ENCODE results near the gene LRP2. TPM values are rescaled to one million over a fixed set of nuclear protein-coding genes. Genes with fewer than 3 reads are reported as not detected.
"Not testable (repeated sequence)": the region's sequence is repeated elsewhere in the genome, so short reads cannot be mapped to it uniquely, and the experiment has no call there.

The LRP2 gene
- total RNA-seq = 0.91 TPM

GRCh38 chr2:169362118-169362893 lies at the start of gene LRP2:
TSS of gene LRP2 (minus strand) at chr2:169362534. CDS start at chr2:169362399, 135 bp downstream.
- DNase-seq (ENCODE audit: low spot score) = peak; percentile 54
- ATAC-seq = peak; percentile 51

DNA sequence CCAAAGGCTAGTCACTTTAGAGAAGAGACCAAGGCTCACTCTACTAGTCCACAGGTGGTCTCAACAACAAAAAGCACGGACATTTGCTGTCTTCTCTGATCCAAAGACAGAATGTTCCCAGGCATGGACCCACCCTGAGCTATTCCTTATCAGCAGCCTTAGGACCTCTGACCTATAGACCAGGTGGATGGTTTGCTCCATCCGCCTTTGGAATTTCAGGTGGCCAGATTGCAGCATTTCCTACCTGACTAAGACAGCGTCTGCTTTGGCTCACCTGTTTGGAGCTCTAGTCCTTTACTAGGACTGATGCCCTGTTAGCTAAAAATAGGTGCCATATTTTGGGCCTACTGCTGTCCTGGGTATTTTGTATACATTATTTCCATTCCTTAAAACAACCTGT lies 44.6 kb upstream of the LRP2 start:
- ATAC-seq = no peak
- no peak for DNase-seq (ENCODE audit: low spot score)

GRCh38 chr2:169399491-169399890 lies 37.2 kb upstream of the LRP2 start:
- DNase-seq (ENCODE audit: low spot score); ATAC-seq: not testable (repeated sequence)

GRCh38 chr2:169397697-169398096 lies 35.4 kb upstream of the LRP2 start:
- DNase-seq (ENCODE audit: low spot score) = no peak
- ATAC-seq = peak; percentile 88

- DNase-seq (ENCODE audit: low spot score) = no peak
- no peak for ATAC-seq
Observed at GRCh38 chr2:169395821-169396374, 33.6 kb upstream of the LRP2 start.

DNA sequence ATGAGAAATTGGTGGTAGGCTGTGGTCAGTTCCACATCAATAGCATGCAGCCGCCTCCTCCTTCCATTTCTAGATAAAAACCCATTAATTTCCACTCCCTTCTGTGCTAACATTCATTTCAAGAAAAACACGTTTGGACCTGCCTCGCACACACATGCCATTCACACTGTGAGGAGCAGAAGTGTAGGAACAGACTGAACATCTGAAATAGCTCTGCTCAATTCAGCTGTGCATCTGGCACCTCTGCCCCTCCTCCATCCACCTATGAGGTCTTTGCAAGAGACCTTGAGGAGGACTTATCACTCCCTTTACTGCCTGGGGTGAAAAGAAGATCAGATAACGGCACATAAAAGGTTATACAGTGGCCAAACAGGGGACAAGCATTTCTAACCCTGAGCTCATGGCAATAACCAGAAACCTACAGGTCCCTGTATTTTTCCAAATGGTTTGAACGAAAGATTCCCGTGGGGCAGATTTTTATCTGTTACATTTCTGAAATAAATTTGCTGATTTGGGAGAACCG lies 30.8 kb upstream of the LRP2 start:
- no peak for ATAC-seq
- no peak for DNase-seq (ENCODE audit: low spot score)

DNA sequence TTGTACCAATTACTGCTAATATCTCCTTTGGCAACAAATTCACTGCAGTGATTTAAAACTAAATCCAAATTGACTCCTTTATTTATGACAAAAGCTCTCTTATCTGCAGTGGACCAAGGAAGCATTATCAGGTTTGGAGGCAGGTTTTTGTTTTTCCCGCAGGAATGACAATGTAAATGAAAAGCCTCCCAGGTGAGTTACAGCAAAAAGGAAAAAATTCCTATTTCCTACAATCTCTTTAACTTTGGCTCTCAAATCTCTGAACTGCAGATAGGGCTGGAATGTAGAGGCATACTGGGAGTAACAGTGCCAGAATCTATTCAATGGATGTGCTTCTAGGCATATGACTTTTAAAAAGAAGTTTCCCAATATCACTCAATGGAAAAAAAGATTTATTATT lies 28.9 kb upstream of the LRP2 start:
- ATAC-seq = no peak
- no peak for DNase-seq (ENCODE audit: low spot score)

DNA sequence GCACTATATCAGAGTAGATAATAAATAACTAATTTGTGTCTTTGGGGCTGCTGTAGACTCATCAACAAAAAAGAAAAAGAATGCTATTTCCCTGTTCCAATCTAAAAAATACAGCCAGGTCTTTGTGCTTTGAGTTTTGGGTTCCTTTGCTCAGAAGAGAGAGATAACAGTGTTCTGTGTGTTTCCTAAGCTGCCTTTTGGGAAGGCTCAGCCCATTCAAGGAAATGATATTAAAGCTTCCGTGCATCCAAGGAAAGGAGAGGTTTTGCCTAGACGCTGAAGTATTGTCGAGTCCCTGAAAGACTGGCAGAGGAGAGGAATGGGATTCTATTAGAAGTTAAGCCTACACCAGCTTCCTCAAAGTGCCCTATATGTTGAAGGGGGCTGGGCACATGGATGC lies 25.8 kb upstream of the LRP2 start:
- ATAC-seq (no peak), DNase-seq (ENCODE audit: low spot score) (no peak)

DNA sequence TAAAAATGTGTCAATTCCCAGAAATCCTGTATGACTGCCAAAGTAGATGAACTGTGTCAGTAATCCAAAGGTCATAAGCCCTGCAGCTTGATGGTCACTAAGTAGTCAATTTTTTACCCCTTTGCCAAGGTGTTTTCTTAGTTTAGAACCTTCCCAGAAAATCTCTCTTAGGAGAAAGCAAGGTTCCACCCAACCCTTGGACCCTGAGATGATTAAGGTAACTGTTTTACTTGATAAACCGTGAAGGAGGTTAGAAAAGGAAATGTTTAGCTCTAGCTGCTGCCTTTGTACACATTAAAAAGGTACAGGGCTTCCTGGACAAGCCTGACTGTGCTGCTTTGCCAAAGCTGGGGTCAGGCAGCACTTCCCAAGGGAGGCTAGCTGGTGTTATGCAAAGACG lies 24.4 kb upstream of the LRP2 start:
- ATAC-seq (peak; percentile 96), DNase-seq (ENCODE audit: low spot score) (peak; percentile 70)

DNA sequence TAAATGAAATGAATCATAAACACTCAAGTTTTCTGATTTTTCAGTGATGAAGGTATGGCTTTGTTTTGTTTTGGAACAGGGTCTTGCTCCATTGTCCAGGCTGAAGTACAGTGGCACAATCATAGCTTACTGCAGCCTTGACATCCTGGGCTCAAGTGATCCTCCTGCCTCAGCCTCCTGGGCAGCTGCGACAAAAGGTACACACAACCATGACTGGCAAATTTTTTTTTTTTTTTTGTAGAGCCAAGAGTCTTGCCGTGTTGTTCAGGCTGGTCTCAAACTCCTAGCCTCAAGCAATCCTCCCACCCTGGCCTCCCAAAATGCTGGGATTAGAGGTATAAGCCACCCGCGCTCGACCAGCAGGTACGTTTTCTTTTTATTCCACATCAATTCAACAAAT lies 22.5 kb upstream of the LRP2 start:
- ATAC-seq = no peak
- DNase-seq (ENCODE audit: low spot score) = no peak

DNA sequence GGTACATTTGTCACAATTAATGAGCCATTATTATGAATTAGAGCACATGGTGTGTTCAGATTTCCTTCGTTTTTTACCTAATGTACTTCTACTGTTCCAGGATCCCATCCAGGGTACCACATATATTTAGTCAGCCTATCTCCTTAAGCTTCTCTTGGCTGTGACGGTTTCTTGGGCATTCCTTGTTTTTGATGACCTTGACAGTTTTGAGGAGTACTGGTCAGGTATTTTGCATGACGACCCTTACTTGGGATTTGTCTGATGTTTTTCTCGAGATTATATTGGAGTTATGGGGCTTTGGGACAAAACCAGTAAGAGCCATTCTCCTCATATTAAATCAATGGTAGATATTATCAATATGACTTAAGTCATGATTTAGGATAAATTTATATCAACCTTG lies 10.2 kb upstream of the LRP2 start:
- no peak for DNase-seq (ENCODE audit: low spot score)
- ATAC-seq = no peak

DNA sequence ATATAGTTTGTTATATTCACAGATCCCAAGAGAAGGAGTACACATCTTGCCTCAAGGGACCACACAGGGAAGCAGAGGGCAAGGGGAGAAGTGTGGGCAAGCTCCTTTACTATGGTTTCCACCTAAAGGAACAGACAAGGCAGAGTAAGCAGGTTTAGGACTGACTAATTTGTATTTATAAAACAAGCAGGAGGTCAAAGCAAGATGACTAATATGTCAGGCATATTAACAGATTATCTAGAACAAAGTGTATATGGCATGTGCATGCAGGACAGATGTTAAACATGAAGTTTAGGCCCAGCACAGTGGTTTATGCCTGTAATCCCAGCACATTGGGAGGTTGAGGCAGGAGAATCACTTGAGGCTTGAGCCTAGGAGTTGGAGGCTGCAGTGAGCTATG lies 3.7 kb upstream of the LRP2 start:
- no peak for DNase-seq (ENCODE audit: low spot score)
- ATAC-seq = no peak

DNA sequence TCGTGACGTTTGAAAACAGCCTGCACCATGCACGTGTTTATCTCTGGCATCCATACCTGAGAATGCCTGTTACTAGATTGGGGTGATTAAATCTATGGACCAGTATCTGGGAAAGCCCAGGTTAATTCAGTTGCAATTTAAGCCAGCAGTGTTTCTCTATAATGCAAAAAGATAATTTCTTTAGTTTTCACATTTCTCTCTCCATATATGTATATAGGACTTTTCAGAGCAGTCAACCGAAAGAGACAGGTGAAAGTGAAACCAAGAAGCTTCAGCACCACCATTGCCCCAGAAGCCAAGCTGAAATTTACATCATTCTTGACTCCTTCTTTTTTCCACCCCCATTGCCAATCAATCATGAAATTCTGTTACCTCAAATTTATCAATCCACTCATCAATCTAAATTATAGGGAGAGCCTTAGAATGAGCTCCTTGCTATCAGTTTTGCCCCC lies 2.7 kb upstream of the LRP2 start:
- DNase-seq (ENCODE audit: low spot score) (no peak), ATAC-seq (peak; percentile 2)

- DNase-seq (ENCODE audit: low spot score) = peak; percentile 53
- ATAC-seq = peak; percentile 17
Observed at GRCh38 chr2:169363560-169364150, 1.3 kb upstream of the LRP2 start.

GRCh38 chr2:169362894-169363559 lies 693 bp upstream of the LRP2 start:
- DNase-seq (ENCODE audit: low spot score) (no peak), ATAC-seq (no peak)

DNA sequence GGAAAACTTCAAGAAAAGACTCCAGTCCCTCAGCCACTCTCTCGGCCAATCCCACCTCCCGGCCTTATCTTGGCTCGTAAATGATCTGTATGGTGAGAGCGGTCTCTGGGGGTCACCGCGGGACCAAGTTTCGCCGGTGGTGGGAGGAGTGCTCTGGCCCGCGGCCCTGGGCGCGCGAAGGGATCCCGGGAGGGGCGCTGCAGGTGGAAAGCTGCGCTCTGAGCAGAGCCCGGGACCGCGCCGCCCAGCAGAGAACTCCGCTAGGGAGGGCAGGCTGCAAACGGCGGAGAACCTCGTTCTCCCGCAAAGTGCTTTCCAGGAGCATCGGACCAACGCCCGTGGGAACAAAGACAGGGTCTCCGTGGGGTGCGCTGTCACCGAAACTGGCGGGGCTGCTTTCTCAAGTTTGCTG lies 622 bp downstream of the LRP2 start:
- ATAC-seq (peak; percentile 45), DNase-seq (ENCODE audit: low spot score) (peak; percentile 45)

DNA sequence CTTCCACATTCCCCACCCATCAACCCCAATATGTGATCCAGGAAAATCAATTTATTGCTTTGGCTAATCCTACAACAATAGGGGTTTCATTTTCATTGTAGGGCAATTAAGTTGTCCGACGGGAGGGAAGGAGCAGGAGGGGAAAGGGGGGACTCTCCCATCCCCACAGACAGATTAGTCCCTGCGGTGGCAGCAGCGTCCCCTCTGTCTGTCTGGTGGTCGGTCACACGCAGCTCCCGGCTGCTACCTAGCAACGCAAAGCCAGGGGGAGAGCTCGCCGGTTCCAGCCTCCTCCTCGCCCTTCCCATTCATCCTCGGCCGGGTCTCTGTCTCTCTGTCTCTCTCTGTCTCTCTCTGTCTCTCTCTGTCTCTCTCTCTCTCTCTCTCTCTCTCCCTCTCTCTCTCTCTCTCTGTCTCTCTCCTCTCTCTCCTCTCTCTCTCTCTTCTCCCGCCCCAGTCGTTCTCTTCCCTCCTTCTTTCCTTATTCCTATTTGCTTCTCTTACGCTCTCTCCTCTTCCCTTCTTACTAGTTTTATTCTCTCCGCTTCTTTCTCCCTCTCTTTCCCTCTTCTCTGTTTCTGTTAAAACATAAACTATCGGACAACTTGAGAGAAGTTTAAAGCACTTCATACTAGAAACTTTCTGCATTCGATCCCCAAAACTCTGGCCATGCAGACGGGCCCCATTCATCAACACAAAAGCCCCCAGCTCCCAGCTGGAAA lies 1.2 kb downstream of the LRP2 start:
- ATAC-seq (no peak), DNase-seq (ENCODE audit: low spot score) (no peak)

DNA sequence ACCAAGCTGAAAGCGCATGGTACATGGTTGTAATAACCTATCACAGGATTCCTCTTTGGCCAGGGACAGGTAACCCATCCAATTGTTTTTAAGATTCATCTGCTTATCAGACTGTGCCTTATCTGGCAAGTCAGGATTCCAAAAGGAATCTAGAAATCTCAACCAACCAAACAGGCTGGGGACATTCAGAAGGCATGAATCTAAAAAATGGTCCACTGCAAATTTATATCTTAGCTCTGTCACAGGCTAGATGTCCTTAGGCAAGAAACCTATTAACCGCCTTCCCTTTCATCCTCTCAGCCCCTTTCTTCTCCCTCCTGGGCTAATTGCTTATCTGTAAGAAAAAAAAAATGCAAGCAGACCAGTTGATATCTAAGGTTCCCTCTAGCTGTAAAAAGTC lies 4.3 kb downstream of the LRP2 start:
- DNase-seq (ENCODE audit: low spot score) (no peak), ATAC-seq (no peak)

DNA sequence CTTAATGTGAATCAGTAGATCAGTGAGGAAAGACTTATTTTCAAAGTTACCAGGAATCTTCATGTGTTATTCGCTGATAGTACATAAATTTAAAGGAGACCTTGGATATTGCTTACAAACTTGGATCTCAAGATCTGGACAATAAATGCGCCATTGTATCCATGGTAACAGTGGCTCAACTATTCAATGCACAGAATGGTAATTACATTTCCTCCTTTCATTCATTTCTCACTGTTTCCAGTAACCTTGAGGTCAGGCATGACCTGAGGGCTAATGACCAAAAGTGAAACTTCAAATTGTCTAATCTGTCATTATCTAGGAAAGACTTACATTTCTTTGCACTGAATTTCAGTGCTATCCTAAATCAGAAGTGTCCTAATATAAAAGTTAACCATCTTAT lies 8.1 kb downstream of the LRP2 start:
- ATAC-seq = no peak
- no peak for DNase-seq (ENCODE audit: low spot score)

DNA sequence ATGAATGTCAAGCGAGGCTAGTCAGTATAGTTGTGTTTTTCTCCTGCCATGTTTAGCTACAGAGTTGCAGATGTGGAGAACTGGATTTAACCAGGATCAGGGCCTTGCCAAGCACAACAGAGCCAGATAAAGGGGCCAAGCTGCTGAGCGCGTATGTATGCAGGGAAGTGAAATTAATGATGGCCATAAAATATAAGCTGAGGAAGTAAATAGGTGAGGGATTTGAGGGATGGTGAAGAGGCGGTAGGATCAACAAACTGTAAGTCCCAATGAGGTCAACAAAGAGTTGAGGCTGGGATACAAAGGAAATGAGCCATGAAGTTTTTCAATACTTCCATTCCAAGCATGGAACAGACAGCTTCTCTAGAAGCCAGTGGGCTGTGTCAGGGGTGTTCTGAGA lies 10.6 kb downstream of the LRP2 start:
- no peak for DNase-seq (ENCODE audit: low spot score)
- no peak for ATAC-seq

DNA sequence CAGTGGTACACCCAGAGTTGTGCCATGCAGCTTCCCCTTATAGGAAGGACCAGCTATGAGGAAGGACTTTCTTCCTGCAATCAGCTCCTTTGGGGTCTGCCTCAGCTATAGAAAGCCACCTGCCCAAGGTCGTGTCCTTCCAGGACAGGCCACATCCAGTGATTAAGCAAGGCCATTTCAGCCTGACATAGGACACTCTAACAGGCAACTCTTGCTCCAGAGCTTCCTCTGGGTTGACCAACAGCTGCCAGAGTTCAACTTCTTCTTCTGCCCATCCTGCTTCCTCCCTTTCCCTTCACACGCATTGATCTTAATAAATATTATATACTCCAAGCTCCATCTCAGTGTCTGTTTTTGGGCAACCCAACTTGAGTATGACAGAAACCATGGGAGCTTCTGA lies 12.8 kb downstream of the LRP2 start:
- ATAC-seq (no peak), DNase-seq (ENCODE audit: low spot score) (no peak)
